DMS153 treated with DMSO at 0.1 percent for 48 hours (cell line): ENCODE results near the gene CEP152.
"Not testable (repeated sequence)": the region's sequence is repeated elsewhere in the genome, so short reads cannot be mapped to it uniquely, and the experiment has no call there.

Experiments
- DNase-seq: peaks from one replicate; lab custom pipeline; 2025; ENCODE audit not compliant: unreplicated experiment; lab: John Stamatoyannopoulos, UW

The CEP152 gene

GRCh38 chr15:48811325-48811958 is 573 bp upstream of the CEP152 start:
- DNase-seq = no peak

- no peak for DNase-seq
Measured at GRCh38 chr15:48806151-48806550, 4.7 kb downstream of the CEP152 start.

- no peak for DNase-seq
Measured at GRCh38 chr15:48805591-48805990, 5.3 kb downstream of the CEP152 start.

DNA sequence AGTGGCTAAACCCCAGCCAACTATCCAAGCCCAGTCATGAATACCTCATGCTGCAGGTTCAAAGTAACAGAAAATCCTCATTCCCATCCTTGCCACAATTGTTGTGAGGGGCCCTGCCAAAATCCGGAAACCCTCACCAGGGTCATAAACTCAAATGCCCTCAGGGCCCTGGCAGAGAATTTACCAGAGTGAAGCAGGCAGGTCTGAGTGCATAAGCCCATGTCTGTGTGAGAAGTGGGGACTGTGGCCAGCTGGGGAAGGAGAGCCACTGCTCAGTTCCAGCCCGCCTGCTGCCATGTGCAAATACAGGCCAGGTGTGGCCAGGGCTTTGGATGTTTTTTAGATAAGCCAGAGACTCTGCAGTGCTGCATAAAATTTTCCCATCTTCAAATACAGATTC is 7.0 kb downstream of the CEP152 start:
- no peak for DNase-seq

- no peak for DNase-seq
Measured at GRCh38 chr15:48802867-48803266, 8.0 kb downstream of the CEP152 start.

- no peak for DNase-seq
Measured at GRCh38 chr15:48802257-48802656, 8.6 kb downstream of the CEP152 start.

DNA sequence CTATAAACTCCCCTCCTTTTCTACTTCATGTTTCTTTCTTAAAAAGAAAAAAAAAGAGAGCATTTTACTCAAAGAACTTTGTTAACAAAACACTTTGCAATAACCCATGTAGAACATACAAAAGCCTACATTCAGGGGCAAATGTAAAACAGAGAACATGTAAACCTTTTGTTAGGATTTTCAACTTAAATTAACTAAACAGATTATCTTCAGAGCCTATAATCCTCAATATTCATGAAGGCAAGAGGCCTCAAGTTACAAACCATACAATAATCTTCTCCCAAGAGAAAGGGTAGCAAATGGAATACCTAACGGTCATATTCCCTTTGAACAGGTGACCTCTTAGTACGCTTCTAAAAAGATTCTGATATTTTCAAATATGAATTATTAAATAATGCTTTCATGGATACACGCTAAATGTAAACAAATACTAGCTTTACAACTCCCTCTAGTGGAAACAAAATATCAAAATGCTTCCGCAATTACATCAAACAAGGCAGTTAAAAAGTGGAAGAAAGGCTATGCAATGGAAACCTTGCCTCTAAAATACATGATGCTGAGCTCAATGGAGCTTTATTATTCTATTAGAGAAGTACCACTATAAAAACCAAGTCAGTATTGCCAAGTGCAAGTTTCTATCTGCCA is 9.9 kb downstream of the CEP152 start:
- DNase-seq = peak; percentile 8

GRCh38 chr15:48800245-48800644 is 10.6 kb downstream of the CEP152 start:
- DNase-seq = no peak

GRCh38 chr15:48798319-48798718 is 12.6 kb downstream of the CEP152 start:
- DNase-seq = peak; percentile 11

- DNase-seq = no peak
Measured at GRCh38 chr15:48796930-48797329, 13.9 kb downstream of the CEP152 start.

GRCh38 chr15:48796521-48796920 is 14.3 kb downstream of the CEP152 start:
- no peak for DNase-seq

- DNase-seq = no peak
Measured at GRCh38 chr15:48795901-48796300, 15.0 kb downstream of the CEP152 start.

DNA sequence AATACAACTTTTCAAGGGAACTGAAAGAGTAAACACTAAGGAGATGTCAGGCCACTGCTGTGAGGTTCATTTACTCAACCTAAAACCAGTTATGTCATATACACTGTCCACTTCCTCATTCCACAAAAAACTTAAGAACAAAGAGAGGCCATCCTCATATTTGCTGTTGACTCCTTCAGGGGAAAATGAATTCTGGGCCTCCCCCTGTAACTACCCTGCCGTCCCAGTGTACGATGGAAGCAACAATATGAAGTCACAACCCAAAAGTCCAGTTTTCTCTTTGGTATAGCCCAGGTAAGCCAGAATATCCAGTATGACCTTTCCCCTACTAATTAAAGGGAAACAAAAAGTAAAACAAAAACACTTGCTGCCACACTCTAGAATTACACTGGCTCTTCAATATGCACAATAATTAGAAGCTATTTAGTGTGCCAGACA is 16.2 kb downstream of the CEP152 start:
- DNase-seq = no peak

DNA sequence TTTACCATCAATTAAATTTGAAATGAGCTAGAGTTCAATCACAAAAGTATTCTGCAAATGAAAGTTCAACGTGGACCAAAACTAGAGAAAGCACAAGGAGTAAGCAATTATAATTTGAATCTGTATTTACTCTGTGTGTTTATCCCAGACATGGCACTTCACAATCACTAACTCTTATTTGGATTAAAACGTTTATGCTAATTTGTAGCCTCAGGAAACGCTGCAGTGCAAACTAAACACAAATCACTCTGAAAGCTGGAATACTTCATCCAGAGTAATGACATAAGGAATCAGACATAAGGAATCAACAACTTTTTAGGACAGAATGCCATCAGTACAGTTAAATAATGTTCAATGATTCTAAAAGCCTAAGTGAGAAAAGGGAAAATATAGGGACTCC is 18.5 kb downstream of the CEP152 start:
- no peak for DNase-seq

- not testable (repeated sequence) for DNase-seq
Measured at GRCh38 chr15:48790466-48791115, 20.3 kb downstream of the CEP152 start.

- DNase-seq = no peak
Measured at GRCh38 chr15:48785712-48786111, 25.2 kb downstream of the CEP152 start.

DNA sequence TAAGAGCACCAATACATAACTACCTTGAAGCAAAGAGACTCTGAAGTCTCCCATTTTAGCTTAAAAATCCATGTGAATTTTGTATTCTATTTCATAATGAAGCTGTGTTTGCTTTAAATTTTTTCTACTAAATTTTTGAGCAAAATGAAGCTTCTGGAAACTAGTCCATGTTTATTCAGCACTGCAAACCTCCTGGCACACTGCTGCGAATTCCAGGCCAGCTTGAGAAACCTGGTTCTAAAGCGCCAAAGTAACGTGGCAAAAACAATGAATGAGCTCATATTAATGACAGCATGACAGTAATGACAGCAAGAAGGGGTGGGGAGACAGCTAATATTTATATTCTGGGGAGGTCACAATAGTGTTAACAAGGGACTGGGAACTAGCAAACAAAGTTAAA is 25.7 kb downstream of the CEP152 start:
- DNase-seq = no peak

DNA sequence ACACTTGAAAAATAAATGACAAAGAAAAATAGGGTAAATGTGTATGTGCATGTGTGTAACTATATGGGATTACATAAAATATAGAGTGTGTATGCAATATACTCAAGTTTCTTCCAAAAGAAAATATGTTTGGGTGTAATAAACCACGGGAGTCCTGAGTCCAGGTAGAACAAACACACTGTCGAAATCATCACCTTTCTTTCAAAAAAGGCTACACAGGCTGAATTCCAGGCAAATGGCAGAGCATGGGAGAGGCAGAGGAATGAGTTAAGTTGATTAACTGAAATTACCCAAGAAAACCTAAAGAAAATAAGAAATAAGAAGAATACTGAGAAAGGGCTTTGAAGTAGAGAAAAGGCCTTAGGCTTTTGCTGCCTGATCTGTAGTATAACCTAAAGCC is 26.1 kb downstream of the CEP152 start:
- DNase-seq = no peak

DNA sequence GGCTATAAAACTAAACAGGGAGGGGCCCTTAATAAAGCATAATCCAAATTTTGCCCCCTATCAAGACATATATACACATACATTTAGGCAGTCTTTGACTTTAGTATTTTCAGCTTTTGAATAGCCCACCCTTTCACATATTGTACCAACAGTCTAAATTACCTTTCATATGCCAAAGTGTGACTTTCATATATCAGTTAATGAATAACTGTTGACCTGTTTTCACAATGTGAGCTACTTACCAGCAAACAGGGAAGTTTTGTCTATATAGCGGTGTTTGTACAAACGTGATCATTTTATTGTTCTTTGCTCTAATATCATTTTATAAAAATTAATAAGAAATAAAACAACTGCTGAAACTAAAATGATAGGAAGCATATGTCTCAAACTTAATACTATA is 28.0 kb downstream of the CEP152 start:
- no peak for DNase-seq

GRCh38 chr15:48781481-48782081 is 29.3 kb downstream of the CEP152 start:
- DNase-seq = no peak

GRCh38 chr15:48781017-48781416 is 29.9 kb downstream of the CEP152 start:
- DNase-seq = no peak

GRCh38 chr15:48778331-48778730 is 32.5 kb downstream of the CEP152 start:
- DNase-seq = no peak
